ENCODE measurements around the gene SP140L. TPM values are rescaled to one million over a fixed set of nuclear protein-coding genes. Genes with fewer than 3 reads are reported as not detected.

The SP140L gene
- total RNA-seq, 1 donor from 2014 or later, result 3.4 TPM

GRCh38 chr2:230416061-230416721 is 89.2 kb downstream of the SP140L start, which contains the start of gene SP100:
Gene SP100 (plus strand): TSS chr2:230416201. CDS start chr2:230416297, 96 bp downstream.
- TF ChIP-seq CTCF (IDR thresholded peaks at IDR 0.05; ENCODE audit: unreplicated experiment), result no peak
- Mint-ChIP-seq H3K27me3 (peaks cover 37% of the 10 kb centered on the region), H3K9me3 (ENCODE audit: low read depth) (no peaks in the 10 kb centered on the region), H3K36me3 (ENCODE audit: insufficient read depth) (no peaks in the 10 kb centered on the region), H3K4me1 (ENCODE audit: low read depth) (peaks cover 3% of the 10 kb centered on the region), H3K4me3 (ENCODE audit: low read depth) (no peak within 1 kb of the TSS), H3K27ac (no peak within 1 kb of the TSS)
- no peak for DNase-seq (ENCODE audit: low spot score, unreplicated experiment)

GRCh38 chr2:230417436-230417835 is 90.4 kb downstream of the SP140L start:
- no peak overlapping the region for H3K27ac Mint-ChIP-seq
- no peak for TF ChIP-seq CTCF (IDR thresholded peaks at IDR 0.05; ENCODE audit: unreplicated experiment)
- H3K4me3 Mint-ChIP-seq (ENCODE audit: low read depth), result no peak overlapping the region
- no peak for DNase-seq (ENCODE audit: low spot score, unreplicated experiment)
- H3K9me3 Mint-ChIP-seq (ENCODE audit: low read depth), result no peaks in the 10 kb centered on the region
- peaks cover 9% of the 10 kb centered on the region for H3K4me1 Mint-ChIP-seq (ENCODE audit: low read depth)
- H3K27me3 Mint-ChIP-seq, result peaks cover 28% of the 10 kb centered on the region
- no peaks in the 10 kb centered on the region for H3K36me3 Mint-ChIP-seq (ENCODE audit: insufficient read depth)

DNA sequence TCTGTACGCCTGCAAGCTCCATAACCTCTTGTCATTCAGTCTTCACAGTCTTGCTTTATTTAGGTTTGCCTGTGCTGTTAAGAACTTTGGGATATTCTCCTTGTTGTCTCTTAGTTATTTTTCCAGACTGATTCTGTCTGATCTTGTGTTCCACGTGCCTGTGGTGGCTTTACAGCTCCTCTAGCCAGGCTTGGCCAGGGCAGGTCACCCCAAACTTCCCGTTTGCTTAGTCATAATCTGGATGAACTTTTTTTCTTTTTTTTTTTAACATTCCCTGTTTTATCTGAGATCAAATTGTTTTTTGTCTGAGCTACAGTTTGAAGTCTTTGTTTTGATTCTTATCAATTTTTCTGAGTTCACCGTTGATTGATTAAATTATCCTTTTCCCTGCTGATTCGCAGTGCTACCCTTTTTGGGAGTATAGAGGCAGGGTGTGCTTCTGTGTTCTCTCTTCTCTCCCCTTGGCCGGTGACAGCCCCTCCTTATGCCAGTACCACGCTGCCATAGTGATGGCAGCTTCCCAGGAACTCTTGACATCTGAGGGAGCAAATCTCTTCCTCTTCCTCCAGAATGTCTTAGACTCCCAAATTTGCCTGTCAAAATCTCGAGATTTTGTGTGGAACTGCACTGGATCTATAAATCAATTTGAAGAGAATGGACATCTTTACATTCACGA is 91.5 kb downstream of the SP140L start:
- no peaks in the 10 kb centered on the region for H3K36me3 Mint-ChIP-seq (ENCODE audit: insufficient read depth)
- H3K4me1 Mint-ChIP-seq (ENCODE audit: low read depth), result peaks cover 13% of the 10 kb centered on the region
- H3K27ac Mint-ChIP-seq, result no peak overlapping the region
- TF ChIP-seq CTCF (IDR thresholded peaks at IDR 0.05; ENCODE audit: unreplicated experiment), result no peak
- H3K27me3 Mint-ChIP-seq, result peaks cover 17% of the 10 kb centered on the region
- no peak for DNase-seq (ENCODE audit: low spot score, unreplicated experiment)
- no peak overlapping the region for H3K4me3 Mint-ChIP-seq (ENCODE audit: low read depth)
- H3K9me3 Mint-ChIP-seq (ENCODE audit: low read depth), result no peaks in the 10 kb centered on the region

GRCh38 chr2:230419181-230419580 is 92.2 kb downstream of the SP140L start:
- H3K27me3 Mint-ChIP-seq, result peaks cover 13% of the 10 kb centered on the region
- no peaks in the 10 kb centered on the region for H3K9me3 Mint-ChIP-seq (ENCODE audit: low read depth)
- DNase-seq (ENCODE audit: low spot score, unreplicated experiment), result no peak
- H3K27ac Mint-ChIP-seq, result no peak overlapping the region
- no peak overlapping the region for H3K4me3 Mint-ChIP-seq (ENCODE audit: low read depth)
- no peak for TF ChIP-seq CTCF (IDR thresholded peaks at IDR 0.05; ENCODE audit: unreplicated experiment)
- no peaks in the 10 kb centered on the region for H3K36me3 Mint-ChIP-seq (ENCODE audit: insufficient read depth)
- H3K4me1 Mint-ChIP-seq (ENCODE audit: low read depth), result peaks cover 20% of the 10 kb centered on the region

- H3K27me3 Mint-ChIP-seq, result no peaks in the 10 kb centered on the region
- no peak overlapping the region for H3K27ac Mint-ChIP-seq
- peaks cover 24% of the 10 kb centered on the region for H3K4me1 Mint-ChIP-seq (ENCODE audit: low read depth)
- no peak overlapping the region for H3K4me3 Mint-ChIP-seq (ENCODE audit: low read depth)
- peak; percentile 11 for TF ChIP-seq CTCF (IDR thresholded peaks at IDR 0.05; ENCODE audit: unreplicated experiment)
- H3K36me3 Mint-ChIP-seq (ENCODE audit: insufficient read depth), result no peaks in the 10 kb centered on the region
- no peaks in the 10 kb centered on the region for H3K9me3 Mint-ChIP-seq (ENCODE audit: low read depth)
- no peak for DNase-seq (ENCODE audit: low spot score, unreplicated experiment)
These were observed 95.2 kb downstream of the SP140L start for GRCh38 chr2:230422149-230422548.
